Measurements from ENCODE around the gene ARHGEF4.

The ARHGEF4 gene

DNA sequence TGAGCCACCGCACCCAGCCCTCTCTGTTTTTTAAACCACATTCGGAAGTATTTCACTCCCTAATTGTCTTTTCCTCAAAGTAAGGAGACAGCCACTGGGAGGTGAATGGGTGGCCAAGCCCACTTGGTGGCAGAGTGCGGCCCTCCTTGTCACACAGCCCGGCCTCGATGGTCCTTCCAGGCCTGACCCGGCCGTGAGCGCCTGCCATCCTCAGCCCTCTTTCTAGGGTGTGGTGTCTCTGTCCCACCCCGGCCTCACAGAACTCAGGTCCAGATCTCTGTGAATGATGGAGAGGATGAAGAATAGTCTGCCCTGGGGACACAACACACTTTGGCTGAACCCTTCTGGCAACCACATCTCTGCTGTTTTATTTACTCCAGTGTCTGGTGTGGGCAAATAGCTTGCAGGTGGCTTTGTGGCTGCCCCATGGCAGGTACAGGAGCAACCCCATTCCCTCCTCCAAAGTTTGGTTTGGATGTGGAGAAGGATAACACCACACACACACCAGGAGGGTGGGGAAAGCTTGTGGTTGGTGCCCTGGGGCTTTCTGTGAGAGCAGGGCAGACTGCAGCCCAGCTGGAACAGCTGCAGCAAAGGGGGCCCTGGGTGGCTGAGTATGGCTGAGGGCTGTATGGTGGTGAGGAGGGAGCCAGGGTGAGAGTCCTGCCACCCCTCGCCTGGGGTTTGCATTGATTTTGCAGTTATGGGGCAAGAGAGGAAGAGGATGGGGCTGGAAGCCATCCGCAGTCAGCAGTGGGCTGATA, 167.9 kb downstream of the ARHGEF4 start:
- peaks cover 16% of the 10 kb centered on the region for H3K27me3 ChIP-seq (ENCODE audit: control insufficient read depth, insufficient read depth, low read length)
- H3K4me3 ChIP-seq (ENCODE audit: low read length), result no peak overlapping the region
- no peaks in the 10 kb centered on the region for H3K9me3 ChIP-seq (replicated peaks; ENCODE audit: low read length)
- H3K4me1 ChIP-seq (ENCODE audit: control insufficient read depth, insufficient read depth, low read length), result no peaks in the 10 kb centered on the region
- no peaks in the 10 kb centered on the region for H3K36me3 ChIP-seq (ENCODE audit: insufficient read depth, low read length)
- no peak overlapping the region for H3K9ac ChIP-seq (ENCODE audit: low read depth, low read length)
- no peak overlapping the region for H3K4me2 ChIP-seq (ENCODE audit: low read length)

DNA sequence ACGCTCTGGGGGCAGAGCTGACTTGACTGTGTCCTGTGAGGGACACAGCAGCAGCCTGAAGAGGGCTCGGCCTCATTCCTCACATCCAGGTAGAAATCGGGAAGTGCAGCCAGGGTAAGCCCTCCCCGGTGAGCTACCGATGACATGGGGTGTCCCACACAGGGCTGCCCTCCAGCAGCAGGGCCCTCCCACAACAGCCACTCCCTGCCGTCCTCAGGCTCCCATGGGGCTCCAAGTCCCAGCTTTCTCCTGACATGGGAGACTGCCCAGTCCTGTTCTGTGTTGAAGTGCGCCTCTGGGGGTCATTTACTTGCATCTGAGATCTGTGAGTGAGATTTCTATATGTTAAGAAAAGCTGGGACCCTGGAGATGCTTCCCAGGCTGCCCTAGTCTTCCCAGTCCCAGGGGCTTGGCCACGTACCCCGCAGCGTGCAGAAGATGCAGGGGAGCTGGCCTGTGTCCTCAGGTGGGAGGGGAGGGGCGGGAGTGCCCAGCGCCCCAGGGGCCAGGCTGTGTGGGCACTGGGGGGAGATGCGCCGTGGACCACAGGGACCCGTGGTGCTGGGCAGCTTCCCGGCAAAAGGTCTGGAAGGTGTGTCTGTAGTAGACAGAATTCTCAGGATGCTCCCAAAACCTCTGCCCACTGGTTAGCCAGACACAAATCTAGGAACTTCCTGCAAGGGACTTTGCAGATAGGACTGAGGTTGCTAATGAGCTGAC, 168.7 kb downstream of the ARHGEF4 start:
- Histone ChIP-seq H3K4me2 (ENCODE audit: low read length) (no peak overlapping the region), H3K9me3 (replicated peaks; ENCODE audit: low read length) (no peaks in the 10 kb centered on the region), H3K9ac (ENCODE audit: low read depth, low read length) (no peak overlapping the region), H3K36me3 (ENCODE audit: insufficient read depth, low read length) (no peaks in the 10 kb centered on the region), H3K4me3 (ENCODE audit: low read length) (no peak overlapping the region), H3K27me3 (ENCODE audit: control insufficient read depth, insufficient read depth, low read length) (peaks cover 22% of the 10 kb centered on the region), H3K4me1 (ENCODE audit: control insufficient read depth, insufficient read depth, low read length) (no peaks in the 10 kb centered on the region)

DNA sequence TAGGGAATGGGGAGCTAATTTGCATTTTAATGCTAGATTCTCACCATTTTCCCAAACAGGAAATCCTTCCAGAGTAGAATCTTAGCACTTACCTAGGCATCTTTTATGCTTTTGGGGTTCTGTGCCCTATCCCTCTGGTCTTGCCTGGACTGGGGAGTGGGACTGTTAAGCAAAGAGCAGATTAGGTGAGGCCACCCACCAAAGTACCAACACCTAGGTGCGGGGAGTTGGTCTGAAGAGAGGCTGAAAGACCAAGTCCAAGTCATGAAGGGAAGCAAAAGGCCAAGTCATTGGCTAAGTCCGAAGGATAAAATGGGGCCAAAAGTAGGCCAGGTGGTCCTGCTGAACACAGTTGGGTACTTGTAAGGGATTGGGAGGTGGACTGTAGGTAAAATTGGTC, 169.8 kb downstream of the ARHGEF4 start:
- Histone ChIP-seq H3K9ac (ENCODE audit: low read depth, low read length) (no peak overlapping the region), H3K4me1 (ENCODE audit: control insufficient read depth, insufficient read depth, low read length) (no peaks in the 10 kb centered on the region), H3K4me2 (ENCODE audit: low read length) (no peak overlapping the region), H3K36me3 (ENCODE audit: insufficient read depth, low read length) (no peaks in the 10 kb centered on the region), H3K27me3 (ENCODE audit: control insufficient read depth, insufficient read depth, low read length) (peaks cover 34% of the 10 kb centered on the region), H3K9me3 (replicated peaks; ENCODE audit: low read length) (no peaks in the 10 kb centered on the region), H3K4me3 (ENCODE audit: low read length) (no peak overlapping the region)

DNA sequence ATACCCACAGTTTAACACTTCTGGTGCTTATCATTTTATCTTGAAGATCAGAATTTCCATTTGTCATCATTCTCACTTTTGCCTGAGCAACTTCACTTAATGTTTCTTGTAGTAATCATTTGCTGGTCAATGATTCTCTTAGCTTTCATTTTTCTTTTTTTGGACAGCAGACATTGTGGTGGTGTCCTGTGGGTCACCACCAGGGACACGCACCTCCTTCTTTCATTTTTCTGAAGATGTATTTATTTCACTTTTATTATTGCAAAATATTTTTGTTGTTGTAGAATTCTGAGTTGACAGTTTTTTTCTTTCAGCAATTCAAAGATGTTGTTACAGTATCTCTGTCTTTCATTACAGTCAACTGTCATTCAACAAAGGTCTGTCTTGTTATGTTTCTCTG, 172.3 kb downstream of the ARHGEF4 start:
- no peak overlapping the region for H3K4me2 ChIP-seq (ENCODE audit: low read length)
- no peaks in the 10 kb centered on the region for H3K9me3 ChIP-seq (replicated peaks; ENCODE audit: low read length)

DNA sequence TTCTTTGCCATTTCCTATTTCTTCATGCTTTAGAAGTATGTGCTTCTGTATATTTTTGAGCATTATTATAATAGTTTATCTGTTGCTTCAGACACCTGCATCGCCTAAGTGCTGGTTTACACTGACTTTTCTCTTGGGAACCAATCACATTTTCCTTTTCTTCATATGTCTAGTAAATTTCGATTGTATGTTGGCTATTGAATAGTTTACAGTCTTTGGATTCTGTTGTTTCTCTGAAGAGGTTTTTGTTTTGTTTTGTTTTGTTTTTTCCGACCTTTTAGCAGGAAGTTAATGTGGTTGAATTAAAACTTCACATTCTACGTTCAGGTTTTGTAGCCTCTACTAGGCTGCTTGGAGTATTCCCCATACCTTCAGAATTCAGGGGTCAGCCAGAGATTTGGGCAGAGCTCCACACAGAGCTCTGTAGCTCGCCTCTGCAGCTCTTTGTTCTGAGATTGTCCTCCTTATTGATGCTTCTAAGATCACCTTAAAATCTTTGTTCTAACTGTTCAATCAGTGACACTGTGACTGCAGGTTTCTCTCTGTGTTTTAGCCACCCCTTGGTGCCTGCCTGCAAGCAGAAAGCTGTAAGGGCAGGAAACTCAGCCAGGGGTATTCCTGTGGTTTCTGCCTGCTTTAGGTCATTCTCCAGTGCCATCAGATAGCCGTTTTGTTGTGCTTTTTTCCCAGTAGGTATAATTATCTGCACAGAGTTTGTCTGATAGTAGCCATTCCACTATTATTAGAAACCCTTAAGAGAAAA, 173.2 kb downstream of the ARHGEF4 start:
- H3K36me3 ChIP-seq (ENCODE audit: insufficient read depth, low read length), result no peaks in the 10 kb centered on the region
- no peak overlapping the region for H3K9ac ChIP-seq (ENCODE audit: low read depth, low read length)
- H3K4me2 ChIP-seq (ENCODE audit: low read length), result no peak overlapping the region
- no peaks in the 10 kb centered on the region for H3K9me3 ChIP-seq (replicated peaks; ENCODE audit: low read length)
- H3K4me3 ChIP-seq (ENCODE audit: low read length), result no peak overlapping the region
- no peaks in the 10 kb centered on the region for H3K4me1 ChIP-seq (ENCODE audit: control insufficient read depth, insufficient read depth, low read length)
- peaks cover 38% of the 10 kb centered on the region for H3K27me3 ChIP-seq (ENCODE audit: control insufficient read depth, insufficient read depth, low read length)

More for the DNA sequence above, 172.3 kb downstream of the ARHGEF4 start:
- H3K4me3 ChIP-seq (ENCODE audit: low read length), result no peak overlapping the region
- peaks cover 36% of the 10 kb centered on the region for H3K27me3 ChIP-seq (ENCODE audit: control insufficient read depth, insufficient read depth, low read length)
- no peak overlapping the region for H3K9ac ChIP-seq (ENCODE audit: low read depth, low read length)
- no peaks in the 10 kb centered on the region for H3K36me3 ChIP-seq (ENCODE audit: insufficient read depth, low read length)
- no peaks in the 10 kb centered on the region for H3K4me1 ChIP-seq (ENCODE audit: control insufficient read depth, insufficient read depth, low read length)

DNA sequence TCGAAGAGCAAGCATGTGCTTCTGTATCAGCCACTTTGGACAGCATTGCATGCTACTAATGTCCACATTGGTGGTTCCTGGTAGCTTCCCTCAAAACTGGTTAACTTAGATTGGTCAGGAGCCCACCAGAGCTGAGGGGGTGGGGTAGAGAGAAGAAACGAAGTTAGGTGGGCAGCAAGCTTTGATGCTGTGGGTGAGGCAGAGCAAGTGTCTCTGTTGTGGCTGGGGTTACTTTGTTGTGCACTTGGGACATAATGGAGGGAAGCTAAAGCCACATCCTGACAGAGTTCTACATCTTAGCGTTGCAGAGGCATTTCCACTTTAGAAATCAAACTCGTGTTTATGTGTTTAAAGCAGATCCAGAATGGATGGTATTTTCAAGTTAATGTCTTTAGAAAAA, 173.9 kb downstream of the ARHGEF4 start:
- Histone ChIP-seq H3K9ac (ENCODE audit: low read depth, low read length) (no peak overlapping the region), H3K36me3 (ENCODE audit: insufficient read depth, low read length) (no peaks in the 10 kb centered on the region), H3K4me1 (ENCODE audit: control insufficient read depth, insufficient read depth, low read length) (no peaks in the 10 kb centered on the region), H3K4me3 (ENCODE audit: low read length) (no peak overlapping the region), H3K4me2 (ENCODE audit: low read length) (no peak overlapping the region), H3K27me3 (ENCODE audit: control insufficient read depth, insufficient read depth, low read length) (peaks cover 39% of the 10 kb centered on the region), H3K9me3 (replicated peaks; ENCODE audit: low read length) (no peaks in the 10 kb centered on the region)

DNA sequence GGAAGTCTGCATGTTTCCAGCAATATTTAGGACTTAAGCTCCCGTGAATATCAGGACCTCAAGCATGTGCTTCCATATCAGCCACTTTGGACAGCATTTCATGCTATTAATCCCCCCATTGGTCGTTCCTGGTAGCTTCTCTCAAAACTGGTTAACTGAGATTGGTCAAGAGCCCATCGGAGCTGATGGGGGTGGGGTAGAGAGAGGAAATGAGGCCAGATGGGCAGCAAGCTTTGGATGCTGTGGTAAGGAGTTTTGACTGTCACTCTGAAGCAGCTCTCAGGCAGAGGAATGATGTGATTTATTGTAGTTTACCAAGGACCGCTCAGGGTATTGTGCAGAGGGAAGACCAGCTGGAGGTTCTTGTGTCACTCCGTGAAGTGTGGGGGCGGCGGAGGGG, 174.8 kb downstream of the ARHGEF4 start:
- no peak overlapping the region for H3K4me2 ChIP-seq (ENCODE audit: low read length)
- H3K36me3 ChIP-seq (ENCODE audit: insufficient read depth, low read length), result no peaks in the 10 kb centered on the region
- H3K4me3 ChIP-seq (ENCODE audit: low read length), result no peak overlapping the region
- H3K4me1 ChIP-seq (ENCODE audit: control insufficient read depth, insufficient read depth, low read length), result no peaks in the 10 kb centered on the region
- H3K9ac ChIP-seq (ENCODE audit: low read depth, low read length), result no peak overlapping the region
- H3K9me3 ChIP-seq (replicated peaks; ENCODE audit: low read length), result no peaks in the 10 kb centered on the region
- H3K27me3 ChIP-seq (ENCODE audit: control insufficient read depth, insufficient read depth, low read length), result peaks cover 36% of the 10 kb centered on the region

DNA sequence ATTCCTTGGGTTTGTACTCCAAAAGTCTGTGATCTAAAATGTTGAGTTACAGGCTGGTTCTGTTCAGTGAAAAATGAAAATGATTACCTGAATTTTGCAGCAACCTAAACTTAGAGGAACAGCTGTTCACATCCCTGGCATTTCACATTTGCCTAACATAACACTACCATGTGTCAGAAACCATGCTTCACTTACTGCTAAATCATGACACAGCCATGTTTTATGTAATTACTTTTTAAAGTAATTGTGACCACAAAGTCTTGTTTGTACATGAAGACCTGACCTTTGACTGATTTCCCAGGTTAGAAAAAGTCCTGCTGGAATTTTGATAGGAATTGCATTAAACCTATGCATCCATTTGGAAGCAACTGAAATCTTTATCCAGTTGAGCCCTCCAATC, 177.4 kb downstream of the ARHGEF4 start:
- Histone ChIP-seq H3K4me3 (ENCODE audit: low read length) (no peak overlapping the region), H3K36me3 (ENCODE audit: insufficient read depth, low read length) (no peaks in the 10 kb centered on the region), H3K9me3 (replicated peaks; ENCODE audit: low read length) (no peaks in the 10 kb centered on the region), H3K27me3 (ENCODE audit: control insufficient read depth, insufficient read depth, low read length) (peaks cover 42% of the 10 kb centered on the region), H3K4me2 (ENCODE audit: low read length) (no peak overlapping the region), H3K4me1 (ENCODE audit: control insufficient read depth, insufficient read depth, low read length) (peaks cover 8% of the 10 kb centered on the region), H3K9ac (ENCODE audit: low read depth, low read length) (no peak overlapping the region)

DNA sequence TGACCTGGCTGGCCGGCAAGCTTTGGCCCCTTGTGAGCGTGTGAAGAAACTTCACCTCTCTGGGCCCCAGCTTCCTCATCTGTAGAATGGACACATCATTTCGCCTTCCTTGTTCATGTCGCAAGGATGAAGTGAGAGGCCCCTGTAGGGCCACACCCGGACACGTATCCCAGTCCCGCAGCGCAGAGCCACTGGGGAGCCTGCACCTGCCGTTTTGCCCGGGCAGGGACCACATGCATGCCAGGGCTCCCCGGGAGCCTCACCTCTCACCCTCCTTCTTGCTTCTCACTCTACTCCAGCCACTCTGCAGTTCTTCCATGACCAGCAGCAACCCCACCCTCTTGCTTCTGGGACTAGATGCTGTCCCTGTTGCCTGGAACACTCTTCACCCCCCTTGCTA, 179.1 kb downstream of the ARHGEF4 start:
- H3K36me3 ChIP-seq (ENCODE audit: insufficient read depth, low read length), result no peaks in the 10 kb centered on the region
- no peak overlapping the region for H3K4me2 ChIP-seq (ENCODE audit: low read length)
- H3K9me3 ChIP-seq (replicated peaks; ENCODE audit: low read length), result no peaks in the 10 kb centered on the region
- H3K27me3 ChIP-seq (ENCODE audit: control insufficient read depth, insufficient read depth, low read length), result peaks cover 28% of the 10 kb centered on the region
- H3K4me1 ChIP-seq (ENCODE audit: control insufficient read depth, insufficient read depth, low read length), result peaks cover 8% of the 10 kb centered on the region
- H3K9ac ChIP-seq (ENCODE audit: low read depth, low read length), result no peak overlapping the region
- no peak overlapping the region for H3K4me3 ChIP-seq (ENCODE audit: low read length)

DNA sequence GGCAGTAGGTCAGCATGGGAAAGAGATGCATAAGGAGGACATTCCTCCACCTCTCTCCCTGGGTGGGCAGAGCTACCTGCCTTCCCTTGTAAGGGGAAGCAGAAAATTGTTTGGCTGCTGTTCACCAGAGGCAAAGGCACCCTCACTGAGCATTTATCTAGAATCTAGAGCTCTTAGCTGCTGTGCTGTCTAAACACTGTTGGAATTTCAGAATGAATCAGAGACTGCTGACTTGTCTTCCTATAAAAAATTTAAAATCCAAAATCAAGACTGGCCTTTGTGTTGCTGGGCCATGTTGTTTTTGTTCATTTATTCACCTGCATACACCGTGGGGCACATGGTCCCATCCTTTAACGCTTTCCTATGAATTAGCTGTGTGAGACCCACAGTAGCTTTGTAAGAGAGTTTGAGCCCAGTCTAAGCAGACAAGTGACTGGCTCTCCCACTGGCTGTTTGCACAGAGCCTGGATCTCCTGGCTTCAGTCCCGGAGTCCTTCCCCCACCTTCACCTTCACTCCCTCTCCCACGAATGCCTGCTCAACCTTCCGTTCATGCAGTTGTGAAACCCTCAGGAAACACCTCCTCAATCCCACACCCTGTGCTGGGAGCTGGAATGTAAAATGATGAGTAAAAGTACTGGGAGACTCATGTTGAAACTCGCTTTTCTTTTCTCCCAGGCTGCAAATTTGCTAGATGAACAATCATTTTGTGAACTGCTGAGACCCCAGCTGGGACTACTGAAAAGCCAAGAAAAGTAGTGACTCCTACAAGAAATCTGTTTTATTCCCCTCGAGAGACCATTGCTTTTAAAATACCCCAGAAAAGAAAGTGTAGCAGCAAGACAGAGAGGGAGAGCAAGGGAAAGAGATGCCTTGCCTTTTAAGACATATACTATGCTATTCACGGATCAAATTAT, 180.4 kb downstream of the ARHGEF4 start:
- peak overlapping the region; percentile 31 for H3K4me2 ChIP-seq (ENCODE audit: low read length)
- H3K36me3 ChIP-seq (ENCODE audit: insufficient read depth, low read length), result no peaks in the 10 kb centered on the region
- no peak overlapping the region for H3K9ac ChIP-seq (ENCODE audit: low read depth, low read length)
- peaks cover 17% of the 10 kb centered on the region for H3K27me3 ChIP-seq (ENCODE audit: control insufficient read depth, insufficient read depth, low read length)
- H3K9me3 ChIP-seq (replicated peaks; ENCODE audit: low read length), result no peaks in the 10 kb centered on the region
- no peak overlapping the region for H3K4me3 ChIP-seq (ENCODE audit: low read length)
- peaks cover 8% of the 10 kb centered on the region for H3K4me1 ChIP-seq (ENCODE audit: control insufficient read depth, insufficient read depth, low read length)

DNA sequence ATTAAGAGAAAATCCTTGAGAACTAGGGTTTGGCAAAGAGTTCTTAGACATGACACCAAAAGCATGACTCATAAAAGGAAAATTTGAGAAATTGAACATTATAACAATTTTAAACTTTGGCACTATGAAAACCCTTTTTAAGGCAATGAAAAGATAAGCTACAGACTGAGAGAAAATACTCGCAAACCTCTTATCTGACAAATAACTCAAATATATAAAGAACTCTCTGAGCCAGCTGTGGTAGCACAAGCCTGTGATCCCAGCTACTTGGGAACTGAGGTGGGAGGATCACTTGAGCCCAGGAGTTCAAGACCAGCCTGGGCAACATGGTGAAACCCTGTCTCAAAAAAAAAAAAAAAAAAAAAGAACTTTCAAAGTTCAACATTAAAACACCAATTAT, 186.0 kb downstream of the ARHGEF4 start:
- H3K9ac ChIP-seq (ENCODE audit: low read depth, low read length), result no peak overlapping the region
- peaks cover 11% of the 10 kb centered on the region for H3K27me3 ChIP-seq (ENCODE audit: control insufficient read depth, insufficient read depth, low read length)
- H3K4me3 ChIP-seq (ENCODE audit: low read length), result no peak overlapping the region
- H3K4me1 ChIP-seq (ENCODE audit: control insufficient read depth, insufficient read depth, low read length), result no peaks in the 10 kb centered on the region
- H3K4me2 ChIP-seq (ENCODE audit: low read length), result no peak overlapping the region
- no peaks in the 10 kb centered on the region for H3K36me3 ChIP-seq (ENCODE audit: insufficient read depth, low read length)
- H3K9me3 ChIP-seq (replicated peaks; ENCODE audit: low read length), result no peaks in the 10 kb centered on the region

Measured in skeletal muscle satellite cell (primary cell).